NCI-H1417 treated with DMSO at 0.1 percent for 48 hours (cell line): ENCODE data around the gene TRAPPC10.

Experiments
- DNase-seq: peaks from one replicate; lab custom pipeline; 2025; lab: John Stamatoyannopoulos, UW

Gene TRAPPC10

DNA sequence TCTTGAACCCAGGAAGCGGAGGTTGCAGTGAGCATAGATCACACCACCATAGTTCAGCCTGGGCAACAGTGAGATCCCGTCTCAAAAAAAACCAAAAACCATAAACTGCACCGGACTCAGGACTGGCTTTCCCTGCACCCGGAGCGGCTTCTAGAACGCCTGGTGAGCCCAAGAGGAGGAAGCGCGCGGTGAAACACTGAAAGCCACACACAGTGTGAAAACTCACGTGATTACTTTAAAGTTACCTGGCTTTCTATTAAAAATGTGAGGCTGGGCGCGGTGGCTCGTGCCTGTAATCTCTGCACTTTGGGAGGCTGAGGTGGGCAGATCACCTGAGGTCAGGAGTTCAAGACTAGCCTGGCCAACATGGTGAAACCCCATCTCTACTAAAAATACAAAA, 7.0 kb upstream of the TRAPPC10 start:
- DNase-seq = no peak

DNA sequence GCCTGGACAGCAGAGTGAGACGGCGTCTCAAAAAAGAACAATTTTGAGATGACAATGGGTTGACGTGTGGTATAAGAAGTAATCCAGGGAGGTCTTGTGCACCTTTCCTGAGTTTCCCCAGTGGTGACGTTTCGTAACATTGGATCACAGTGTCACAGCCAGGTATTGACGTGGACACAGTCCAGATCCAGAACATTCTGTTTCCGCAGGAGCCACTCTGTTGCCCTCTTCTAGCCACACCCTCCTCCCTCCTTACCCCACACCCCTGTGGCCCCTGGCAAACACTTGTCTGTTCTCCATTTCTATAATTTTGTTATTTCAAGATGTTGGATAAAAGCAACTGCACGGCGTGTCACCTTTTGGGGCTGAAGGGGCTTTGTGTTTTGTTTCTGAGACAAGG, 6.5 kb upstream of the TRAPPC10 start:
- DNase-seq = no peak

DNA sequence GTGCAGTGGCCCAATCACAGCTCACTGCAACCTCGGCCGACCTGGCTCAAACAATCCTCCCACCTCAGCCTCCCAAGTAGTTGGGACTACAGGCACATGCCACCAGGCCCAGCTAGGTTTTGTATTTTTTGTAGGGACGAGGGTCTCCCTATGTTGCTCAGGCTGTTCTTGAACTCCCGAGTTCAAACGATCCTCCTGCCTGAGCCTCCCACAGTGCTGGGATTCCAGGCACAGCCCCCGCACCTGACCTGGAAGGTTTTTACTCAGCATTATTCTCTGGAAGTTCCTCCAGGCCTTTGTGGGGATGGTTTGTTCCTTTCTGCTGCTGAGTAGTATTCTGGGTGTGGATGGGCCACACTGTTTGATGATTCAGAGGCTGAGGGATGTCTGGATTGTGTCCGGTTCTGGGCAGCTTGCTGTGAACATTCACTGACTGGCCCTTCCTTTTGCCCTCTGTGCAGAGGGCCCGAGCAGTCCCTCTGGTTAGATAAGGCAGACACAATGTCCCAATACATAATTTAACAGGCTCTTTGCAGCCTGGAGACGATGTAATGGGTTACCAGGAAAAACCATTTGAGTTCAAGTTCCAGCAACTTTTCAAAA, 6.0 kb upstream of the TRAPPC10 start:
- DNase-seq = no peak

DNA sequence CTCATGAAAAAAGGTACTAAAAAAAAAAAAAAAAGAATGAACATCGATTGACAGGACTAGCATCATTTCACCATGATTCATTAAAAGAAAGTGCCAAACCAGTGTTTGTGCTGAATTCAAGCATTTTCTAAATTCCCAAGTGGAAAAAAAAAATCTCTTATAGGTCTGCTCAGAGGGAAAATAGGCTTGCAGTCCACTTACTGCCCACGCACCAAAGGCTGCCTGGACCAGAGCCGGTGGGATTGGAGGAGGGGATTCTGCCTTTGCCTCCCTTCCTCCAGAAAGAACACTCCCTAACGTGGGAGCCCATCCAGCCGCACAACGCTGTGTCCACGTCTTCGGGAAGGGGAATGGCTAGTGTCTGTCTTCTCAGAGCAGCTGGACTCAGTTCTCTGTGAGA, 5.5 kb upstream of the TRAPPC10 start:
- DNase-seq = no peak

DNA sequence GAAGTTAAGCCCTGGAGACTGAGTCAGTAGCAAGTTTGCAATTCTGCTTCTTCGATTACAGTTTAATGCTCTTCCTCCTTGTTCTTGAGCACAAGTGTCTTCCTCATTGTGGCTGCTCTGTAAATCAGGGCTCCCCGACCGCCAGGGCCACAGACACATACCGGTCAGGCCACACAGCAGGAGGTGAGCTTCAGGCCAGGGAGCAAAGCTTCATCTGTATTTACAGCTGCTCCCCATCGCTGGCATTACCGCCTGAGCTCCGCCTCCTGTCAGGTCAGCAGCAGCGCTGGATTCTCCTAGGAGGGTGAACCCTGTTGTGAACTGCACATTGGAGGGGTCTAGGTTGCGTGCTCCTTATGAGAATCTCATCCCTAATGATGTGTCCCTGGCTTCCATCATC, 1.7 kb upstream of the TRAPPC10 start:
- DNase-seq = no peak

DNA sequence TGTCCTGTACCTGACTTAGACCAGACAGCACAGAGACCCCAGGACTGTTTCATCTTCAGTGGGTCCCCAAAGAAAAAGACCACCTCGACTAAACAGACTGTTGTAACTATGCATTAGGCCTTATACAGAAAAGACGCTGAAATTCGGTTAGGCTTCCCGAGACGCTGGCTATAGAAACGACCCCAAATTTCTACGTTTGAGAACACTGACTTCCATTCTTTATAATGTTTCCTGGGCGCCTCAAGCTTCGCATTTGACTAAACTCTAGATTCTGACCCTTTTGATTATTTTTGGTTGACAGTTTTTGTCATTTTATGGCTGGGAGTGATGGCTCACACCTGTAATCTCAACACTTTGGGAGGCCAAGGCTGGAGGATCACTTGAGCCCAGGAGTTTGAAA, 986 bp upstream of the TRAPPC10 start:
- DNase-seq = no peak

DNA sequence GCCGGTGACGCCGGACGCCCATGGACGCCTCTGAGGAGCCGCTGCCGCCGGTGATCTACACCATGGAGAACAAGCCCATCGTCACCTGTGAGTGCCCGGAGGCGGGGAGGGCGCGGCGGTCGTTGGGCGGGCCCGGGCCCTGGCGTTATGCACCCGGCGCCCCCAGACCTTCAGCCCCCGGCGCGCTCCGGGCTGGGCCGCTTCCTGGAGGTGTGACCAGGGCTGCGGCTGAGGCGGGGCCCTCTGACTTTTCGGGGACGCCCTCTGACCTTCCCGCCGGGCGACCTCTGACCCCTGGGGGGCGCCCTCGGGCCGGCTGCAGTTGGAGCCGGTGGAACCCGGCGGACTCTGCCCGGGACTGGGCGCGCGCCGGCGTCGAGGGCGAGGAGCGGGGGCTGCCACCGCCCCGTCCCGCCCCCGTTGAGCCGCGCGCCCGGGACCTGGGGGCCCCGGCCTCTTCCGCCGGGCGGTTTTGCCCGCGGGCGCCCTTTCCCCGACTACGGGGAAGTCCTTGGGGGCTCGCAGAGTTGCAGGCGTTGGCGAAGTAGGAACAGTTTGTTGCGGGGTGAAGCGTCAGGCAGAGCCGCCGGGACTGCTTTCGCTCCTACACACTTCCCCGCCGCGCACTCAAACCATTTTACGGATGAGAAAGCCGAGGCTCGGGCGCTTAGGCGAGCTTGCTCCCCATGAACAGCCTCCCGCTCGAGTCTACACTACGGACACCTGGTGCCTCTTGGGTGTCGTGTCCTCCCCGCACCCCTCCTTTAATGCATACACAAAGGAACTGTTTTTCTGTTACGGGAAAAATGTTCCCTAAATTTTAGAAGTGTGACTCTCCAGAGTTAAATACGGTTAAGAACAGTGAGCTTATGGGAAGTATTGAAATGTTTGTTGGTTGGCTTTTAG, 618 bp downstream of the TRAPPC10 start:
- no peak for DNase-seq

DNA sequence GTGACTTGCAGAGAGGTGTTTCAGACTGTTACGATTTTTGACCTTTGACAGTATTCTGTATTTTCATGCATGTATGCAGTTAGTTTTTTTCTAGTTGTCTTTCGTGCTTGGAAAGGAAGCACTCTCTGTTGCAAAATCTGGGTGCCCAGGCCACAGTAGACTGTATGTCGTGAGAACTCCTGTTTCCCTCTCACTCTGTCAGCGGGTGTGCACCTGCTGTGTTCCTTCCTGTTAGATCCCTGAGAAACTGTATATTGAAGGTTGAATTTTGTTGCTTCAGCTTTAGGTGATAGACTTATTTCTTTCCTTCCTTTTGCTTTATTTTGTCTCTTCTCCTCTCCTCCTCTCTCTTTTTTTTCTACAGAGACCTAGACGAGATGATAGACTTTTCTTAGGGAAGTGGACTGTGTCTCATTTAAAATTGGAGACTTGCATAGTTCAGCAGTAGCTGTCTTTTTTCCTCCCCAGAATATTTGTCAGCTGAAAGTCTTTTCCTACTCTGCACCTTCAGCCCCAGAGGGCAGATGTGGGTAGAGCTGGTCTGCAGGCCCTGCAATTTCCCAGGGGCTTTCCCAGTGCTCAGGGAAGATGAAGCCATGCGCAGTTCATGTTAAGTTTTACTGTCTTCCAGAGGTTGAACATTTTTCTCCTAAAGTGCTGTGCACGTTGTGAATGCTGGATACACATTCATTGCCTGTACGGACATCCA, 1.4 kb downstream of the TRAPPC10 start:
- DNase-seq = no peak

DNA sequence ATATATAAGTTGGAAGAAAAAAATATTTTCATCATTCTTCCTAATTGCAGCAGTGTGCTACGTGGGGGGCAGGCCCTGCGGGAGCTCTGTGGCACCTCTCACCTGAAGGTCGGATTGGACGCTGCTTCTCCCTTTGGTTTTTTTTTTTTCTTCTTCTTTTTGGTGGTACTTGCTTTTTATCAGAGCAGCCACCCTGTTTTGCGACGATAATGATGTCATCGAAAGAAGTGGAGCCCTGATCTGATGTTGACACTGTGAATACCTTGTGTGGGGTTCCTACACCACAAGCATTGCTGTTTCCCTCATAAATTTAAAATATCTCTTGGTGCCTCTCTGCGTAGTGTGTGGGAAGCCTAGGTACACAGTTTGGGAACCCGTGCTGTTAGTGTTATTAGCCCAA, 5.5 kb downstream of the TRAPPC10 start:
- no peak for DNase-seq

DNA sequence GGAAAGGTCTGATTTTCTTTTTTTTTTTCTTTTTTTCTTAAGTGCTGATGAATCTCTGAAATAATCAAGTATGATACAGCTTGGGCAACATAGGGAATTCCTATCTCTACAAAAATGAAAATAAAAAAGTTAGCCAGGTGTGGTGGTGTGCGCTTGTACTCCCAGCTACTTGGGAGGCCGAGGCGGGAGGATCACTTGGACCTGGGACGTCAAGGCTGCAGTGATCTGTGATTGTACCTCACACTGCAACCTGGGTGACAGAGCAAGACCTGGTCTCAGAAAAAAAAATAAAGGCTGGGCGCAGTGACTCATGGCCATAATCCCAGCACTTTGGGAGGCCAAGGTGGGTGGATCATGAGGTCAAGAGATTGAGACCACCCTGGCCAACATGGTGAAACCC, 6.0 kb downstream of the TRAPPC10 start:
- no peak for DNase-seq

DNA sequence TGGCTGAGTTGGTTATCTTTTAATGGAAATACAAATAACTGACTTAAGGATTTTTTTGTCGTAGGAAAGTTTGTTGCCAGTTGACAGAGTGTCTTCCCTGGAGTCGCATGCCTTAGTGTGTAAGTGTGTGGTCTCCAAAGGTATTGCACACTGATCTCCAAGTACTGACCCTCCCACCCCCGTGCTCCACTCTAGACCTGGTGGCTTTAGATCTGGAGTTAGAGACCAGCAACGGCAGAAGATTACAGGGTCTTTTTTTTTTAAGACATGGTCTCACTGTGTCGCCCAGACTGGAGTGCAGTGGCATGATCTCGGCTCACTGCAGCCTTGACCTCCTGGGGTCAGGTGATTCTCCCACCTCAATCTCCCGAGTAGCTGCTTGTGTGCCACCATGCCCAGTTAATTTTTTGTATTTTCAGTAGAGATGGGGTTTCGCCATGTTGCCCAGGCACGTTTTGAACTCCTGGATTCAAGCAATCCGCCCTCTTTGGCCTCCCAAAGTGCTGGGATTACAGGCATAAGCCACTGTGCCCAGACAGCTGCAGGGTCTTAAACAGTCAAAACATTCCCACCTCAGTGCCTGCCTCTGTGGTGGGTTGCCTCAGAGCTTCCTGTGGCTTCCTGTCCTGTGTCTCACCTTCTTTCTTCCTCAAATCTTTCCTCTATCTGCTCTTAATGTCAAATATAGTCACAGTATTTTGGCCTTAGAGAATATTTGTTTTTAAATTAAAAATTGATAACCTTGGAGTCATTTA, 6.9 kb downstream of the TRAPPC10 start:
- DNase-seq = no peak

DNA sequence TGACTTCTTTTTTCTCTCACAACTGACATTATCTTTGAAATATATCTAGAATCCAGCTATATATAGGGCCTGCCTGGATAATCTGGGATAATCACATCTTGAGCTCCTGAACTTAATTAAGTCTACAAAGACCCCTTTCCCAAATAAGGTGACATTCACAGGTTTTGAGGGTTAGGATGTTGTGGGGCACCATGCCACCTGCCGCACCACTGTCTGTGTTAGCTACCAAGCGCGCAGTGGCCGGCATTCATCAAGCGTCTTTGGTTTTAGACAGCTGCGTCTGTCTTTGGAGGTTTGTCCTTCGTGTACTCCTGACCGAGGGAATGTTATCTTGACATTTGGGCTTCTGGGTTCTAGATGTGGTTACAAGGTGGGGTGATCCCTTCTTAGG, 7.5 kb downstream of the TRAPPC10 start:
- DNase-seq = no peak

DNA sequence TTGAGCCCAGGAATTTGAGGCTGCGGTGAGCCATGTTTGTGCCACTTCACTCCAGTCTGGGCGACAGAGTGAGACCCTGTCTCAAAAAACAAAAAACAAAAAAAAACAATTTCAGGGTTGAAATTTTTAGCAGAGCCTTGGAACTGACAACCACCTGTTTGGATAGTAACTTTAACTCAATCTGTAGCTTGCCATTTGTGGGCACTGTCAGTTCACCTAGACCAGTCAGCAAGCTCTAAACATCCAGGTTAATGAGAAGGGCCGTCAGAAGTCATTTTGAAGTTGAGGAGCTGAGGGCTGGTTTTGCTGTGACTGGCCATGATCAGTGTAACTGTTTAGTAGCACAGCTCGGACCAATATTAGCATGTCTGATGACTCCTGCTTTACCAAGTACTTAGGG, 8.4 kb downstream of the TRAPPC10 start:
- DNase-seq = no peak

DNA sequence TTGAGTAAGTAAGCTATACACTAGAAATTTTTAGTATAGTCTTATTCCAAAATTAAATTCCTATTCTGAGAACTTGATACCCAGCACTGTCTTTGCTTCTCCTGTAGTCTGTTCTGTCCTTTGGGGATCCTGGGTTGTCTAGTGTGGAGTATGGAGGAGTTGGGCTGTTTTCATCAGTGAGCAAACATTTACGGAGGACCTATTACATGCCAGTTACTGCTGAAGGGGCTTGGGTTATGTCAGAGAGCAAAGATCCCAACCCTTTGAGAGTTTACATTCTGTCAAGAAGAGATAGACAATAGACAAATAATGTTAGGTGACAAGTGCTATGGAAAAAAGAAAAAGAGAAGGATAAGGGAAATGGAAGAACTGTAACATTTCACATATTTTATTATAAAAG, 9.0 kb downstream of the TRAPPC10 start:
- no peak for DNase-seq

DNA sequence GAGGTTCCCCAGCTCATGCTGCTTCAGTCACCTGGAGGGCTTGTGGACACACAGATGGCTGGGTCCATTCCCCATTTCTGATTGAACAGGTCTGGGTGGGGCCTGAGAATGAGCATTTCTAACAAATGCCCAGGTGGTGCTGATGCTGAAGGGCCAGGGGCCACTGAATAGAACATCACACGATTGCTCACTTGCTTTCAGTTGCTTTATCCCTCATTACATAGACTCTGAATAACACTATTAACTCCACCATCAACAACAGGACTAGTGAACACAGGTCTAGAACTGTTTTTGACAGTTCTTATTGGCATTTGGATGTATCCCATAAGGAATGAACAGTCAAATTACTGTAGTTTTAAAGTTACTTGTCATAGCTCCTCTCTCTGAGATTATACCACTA, 12.1 kb downstream of the TRAPPC10 start:
- no peak for DNase-seq

DNA sequence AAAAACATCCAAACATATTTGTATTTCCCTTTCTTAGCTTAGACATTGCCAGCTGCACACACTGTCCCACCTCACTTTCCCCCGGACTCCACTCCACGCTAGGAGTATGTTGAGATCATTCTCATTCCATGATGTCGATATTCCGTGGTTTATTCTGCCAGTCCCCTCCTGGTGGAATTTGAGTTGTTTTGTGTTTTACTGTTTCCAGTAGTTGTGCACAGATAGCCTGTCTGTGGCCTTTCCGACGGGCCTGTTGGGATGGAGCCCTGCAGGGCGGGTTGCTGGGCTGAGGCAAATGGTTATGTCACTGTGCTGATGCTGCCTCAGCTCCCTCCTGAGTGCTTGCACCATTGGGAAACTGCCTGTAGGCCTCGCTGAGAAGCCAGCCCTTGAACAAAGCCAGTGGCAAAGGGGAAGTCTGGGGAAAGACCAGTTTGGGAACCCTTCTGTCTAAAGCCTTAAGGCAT, 12.8 kb downstream of the TRAPPC10 start:
- no peak for DNase-seq

DNA sequence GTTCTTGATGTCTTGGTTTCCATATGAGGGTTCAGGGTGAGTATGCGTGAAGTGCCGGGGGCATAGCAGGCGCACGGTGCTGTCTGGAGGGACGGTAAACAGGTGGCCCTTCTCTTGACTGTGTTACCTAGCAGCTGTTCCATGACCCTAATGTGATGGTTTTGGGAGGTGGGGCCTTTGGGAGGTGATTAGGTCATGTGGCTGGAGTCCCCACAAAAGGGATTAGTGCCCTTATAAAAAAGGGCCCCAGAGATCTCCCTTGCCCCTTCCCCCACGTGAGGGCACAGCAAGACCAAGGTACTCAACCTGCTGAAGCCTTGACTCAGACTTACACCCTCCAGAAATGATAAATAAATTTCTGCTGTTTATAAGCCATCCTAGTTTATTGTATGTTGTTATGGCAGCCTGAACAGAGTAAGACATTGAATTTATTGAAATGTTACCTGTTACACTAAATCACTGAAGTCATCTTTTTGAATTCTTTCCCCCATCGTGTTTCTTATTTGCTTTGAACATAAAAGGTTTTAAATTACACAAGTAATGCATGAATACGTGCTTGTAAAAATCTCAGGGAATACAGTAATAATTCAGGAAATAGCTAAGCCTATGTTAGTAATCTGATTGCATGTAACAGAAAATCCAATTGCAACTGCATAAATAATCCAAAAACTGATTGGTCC, 15.6 kb downstream of the TRAPPC10 start:
- DNase-seq = no peak

DNA sequence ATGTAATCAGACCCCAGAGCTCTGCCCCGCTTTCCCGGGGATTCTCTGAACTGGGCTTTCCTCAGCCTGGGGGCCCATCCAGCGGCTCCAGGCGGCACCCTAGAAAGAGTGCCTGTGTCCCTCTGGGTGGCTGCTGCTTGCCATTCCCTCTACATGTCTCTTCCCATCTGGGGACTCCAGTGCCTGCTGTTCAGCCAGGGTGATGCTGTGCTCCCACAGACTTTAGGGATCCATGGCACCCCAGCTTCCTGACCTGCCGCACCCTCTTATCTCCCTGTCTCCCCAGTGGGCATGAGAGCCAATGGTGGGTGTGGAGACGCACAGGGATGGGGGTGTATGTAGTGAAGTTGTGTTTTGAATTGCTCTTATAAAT, 16.2 kb downstream of the TRAPPC10 start:
- DNase-seq = no peak

DNA sequence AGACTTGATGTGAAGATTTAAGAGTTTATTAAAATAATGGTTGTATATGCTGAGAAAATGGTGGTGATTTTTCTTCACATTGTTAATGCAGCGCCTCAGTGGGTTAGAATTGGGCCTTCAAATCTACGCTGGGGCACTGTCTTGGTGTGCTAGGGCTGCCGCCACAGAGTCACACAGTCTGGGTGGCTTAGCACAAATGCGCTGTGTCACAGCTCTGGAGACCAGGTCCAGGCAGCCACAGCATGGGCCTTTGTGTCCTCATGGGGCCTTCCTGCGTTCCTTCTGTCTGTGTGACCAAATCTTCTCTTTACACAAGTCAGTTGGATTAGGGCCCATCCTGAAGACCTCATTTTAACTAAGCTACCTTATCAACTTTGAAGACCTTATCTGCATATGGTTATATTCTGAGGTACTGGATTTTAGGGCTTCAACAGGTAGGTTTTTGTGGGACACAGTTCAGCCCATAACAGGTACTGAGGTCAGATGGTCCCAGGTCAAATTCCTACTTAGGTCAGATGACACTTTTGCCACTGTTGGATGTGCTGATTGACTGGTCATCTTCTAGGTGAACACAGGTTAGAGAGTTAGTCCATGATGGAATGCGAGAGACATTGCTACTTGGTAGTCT, 17.5 kb downstream of the TRAPPC10 start:
- DNase-seq = no peak

DNA sequence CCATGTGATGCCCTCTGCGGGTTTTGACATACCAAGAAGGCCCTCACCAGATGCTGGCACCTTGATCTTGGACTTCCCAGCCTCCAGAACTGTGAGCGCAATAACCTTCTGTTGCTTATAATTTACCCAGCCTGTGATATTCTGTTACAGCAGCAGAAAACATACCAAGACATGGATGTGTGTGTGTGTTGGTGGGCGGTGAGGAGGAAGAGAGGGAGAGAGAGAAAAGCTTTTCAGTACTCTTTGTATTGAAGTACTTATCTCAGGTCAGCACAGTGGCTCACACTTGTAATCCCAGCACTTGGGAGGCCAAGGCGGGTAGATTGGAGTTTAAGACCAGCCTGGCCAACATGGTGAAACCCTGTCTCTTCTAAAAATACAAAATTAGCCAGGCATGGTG, 23.1 kb downstream of the TRAPPC10 start:
- no peak for DNase-seq

DNA sequence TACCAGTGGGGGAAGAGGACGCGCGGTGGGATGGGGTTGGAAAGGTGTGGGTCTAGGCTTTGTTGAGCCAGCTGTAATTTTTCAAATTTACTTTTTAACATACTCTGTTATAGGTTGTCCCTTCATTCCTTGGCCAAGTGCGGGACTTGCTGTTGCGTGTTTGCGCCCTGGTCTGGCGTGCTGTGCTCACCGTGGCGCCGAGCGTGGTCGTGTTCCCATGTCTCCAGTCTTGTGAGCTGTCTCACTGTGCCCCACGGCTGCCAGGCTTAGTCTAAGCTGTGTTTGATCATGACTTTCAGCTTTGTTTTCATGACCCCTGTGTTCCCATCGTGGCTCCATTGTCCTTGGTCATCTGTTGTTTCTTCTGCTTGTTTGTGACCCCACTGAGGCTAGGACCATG, 26.0 kb downstream of the TRAPPC10 start:
- no peak for DNase-seq
